ENCODE measurements around the gene MRPL49. TPM values are rescaled to one million over a fixed set of nuclear protein-coding genes. Genes with fewer than 3 reads are reported as not detected.

The MRPL49 gene
- total RNA-seq, 1 donor from 2014 or later = 45.1 TPM

DNA sequence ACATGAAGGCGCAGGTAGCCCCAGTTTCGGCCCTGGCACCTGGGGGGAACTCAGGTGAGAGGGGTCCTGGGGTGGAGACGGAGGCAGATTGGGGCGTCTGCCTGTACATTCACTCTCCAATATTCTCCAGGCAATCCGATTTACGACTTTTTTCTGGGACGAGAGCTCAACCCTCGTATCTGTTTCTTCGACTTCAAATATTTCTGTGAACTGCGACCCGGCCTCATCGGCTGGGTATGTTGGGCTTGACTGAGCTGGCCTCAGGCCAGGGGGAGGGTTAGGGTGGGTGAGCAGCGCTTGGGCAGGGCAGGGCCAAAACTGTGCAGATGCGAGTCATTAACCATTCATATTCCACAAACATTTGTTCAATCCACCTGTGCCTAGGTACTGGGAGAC, 8.8 kb upstream of the MRPL49 start:
- no peaks in the 10 kb centered on the region for H3K9me3 ChIP-seq (ENCODE audit: insufficient read depth, low read depth, low read length)
- FAIRE-seq (no peak), DNase-seq (ENCODE audit: low read depth) (no peak)
- no peak overlapping the region for H2AFZ ChIP-seq (ENCODE audit: low read depth, low read length)
- peaks cover 22% of the 10 kb centered on the region for H4K20me1 ChIP-seq (ENCODE audit: insufficient read depth, low read length)
- no peaks in the 10 kb centered on the region for H3K27me3 ChIP-seq (ENCODE audit: insufficient read depth, low read length)
- H3K4me1 ChIP-seq (ENCODE audit: insufficient read depth, low read length) = peaks cover 34% of the 10 kb centered on the region
- no peaks in the 10 kb centered on the region for H3K36me3 ChIP-seq (ENCODE audit: insufficient read depth, low read length)
- Mint-ChIP-seq H3K27me3 (ENCODE audit: low read depth, unreplicated experiment) (no peaks in the 10 kb centered on the region), H3K27ac (ENCODE audit: unreplicated experiment) (peak overlapping the region; percentile 67), H3K4me1 (ENCODE audit: low read depth, unreplicated experiment) (peaks cover 6% of the 10 kb centered on the region), H3K9me3 (ENCODE audit: unreplicated experiment) (no peaks in the 10 kb centered on the region), H3K36me3 (ENCODE audit: low read depth, unreplicated experiment) (peaks cover 8% of the 10 kb centered on the region), H3K4me3 (ENCODE audit: unreplicated experiment) (peak overlapping the region; percentile 82)
- H3K4me2 ChIP-seq (ENCODE audit: low read length) = peak overlapping the region; percentile 96
- peak overlapping the region; percentile 74 for H3K9ac ChIP-seq (ENCODE audit: low read length)
- peaks cover 23% of the 10 kb centered on the region for H3K79me2 ChIP-seq (ENCODE audit: insufficient read depth, low read length)
- TF ChIP-seq, protein P1, sequence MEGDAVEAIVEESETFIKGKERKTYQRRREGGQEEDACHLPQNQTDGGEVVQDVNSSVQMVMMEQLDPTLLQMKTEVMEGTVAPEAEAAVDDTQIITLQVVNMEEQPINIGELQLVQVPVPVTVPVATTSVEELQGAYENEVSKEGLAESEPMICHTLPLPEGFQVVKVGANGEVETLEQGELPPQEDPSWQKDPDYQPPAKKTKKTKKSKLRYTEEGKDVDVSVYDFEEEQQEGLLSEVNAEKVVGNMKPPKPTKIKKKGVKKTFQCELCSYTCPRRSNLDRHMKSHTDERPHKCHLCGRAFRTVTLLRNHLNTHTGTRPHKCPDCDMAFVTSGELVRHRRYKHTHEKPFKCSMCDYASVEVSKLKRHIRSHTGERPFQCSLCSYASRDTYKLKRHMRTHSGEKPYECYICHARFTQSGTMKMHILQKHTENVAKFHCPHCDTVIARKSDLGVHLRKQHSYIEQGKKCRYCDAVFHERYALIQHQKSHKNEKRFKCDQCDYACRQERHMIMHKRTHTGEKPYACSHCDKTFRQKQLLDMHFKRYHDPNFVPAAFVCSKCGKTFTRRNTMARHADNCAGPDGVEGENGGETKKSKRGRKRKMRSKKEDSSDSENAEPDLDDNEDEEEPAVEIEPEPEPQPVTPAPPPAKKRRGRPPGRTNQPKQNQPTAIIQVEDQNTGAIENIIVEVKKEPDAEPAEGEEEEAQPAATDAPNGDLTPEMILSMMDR (IDR thresholded peaks at IDR 0.05; ENCODE audit: insufficient read depth, low read depth, low read length) = no peak
- TF ChIP-seq EZH2 (IDR thresholded peaks at IDR 0.05; ENCODE audit: insufficient read depth, low read length) = no peak
- H3K27ac ChIP-seq (ENCODE audit: low read depth, low read length) = no peak overlapping the region
- H3K4me3 ChIP-seq (ENCODE audit: insufficient read depth, low read depth, low read length) = no peak overlapping the region

DNA sequence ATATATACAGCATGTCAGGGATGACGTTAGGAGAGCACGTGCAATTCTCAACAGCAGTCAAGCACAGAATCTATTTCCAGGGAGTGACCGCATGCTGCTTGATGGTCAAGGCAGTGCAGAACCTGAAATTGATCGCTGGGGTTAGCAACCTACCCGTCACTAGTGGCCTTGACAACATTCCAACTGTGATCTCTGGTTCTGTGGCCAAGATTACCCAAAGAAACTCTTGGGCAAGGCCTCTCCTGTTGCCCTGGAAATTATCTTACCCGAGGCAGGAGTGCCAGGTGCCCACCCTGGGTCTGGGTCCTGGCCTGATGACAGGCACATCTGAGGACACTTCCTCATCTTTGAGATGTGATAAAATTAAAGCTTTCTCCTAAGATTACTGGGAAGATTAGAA, 8.3 kb upstream of the MRPL49 start:
- Histone ChIP-seq H2AFZ (ENCODE audit: low read depth, low read length) (no peak overlapping the region), H3K27me3 (ENCODE audit: insufficient read depth, low read length) (no peaks in the 10 kb centered on the region), H3K79me2 (ENCODE audit: insufficient read depth, low read length) (peaks cover 23% of the 10 kb centered on the region), H3K4me1 (ENCODE audit: insufficient read depth, low read length) (peaks cover 34% of the 10 kb centered on the region), H3K4me3 (ENCODE audit: insufficient read depth, low read depth, low read length) (no peak overlapping the region), H3K4me2 (ENCODE audit: low read length) (no peak overlapping the region), H4K20me1 (ENCODE audit: insufficient read depth, low read length) (peaks cover 26% of the 10 kb centered on the region), H3K9me3 (ENCODE audit: insufficient read depth, low read depth, low read length) (no peaks in the 10 kb centered on the region), H3K9ac (ENCODE audit: low read length) (no peak overlapping the region), H3K36me3 (ENCODE audit: insufficient read depth, low read length) (no peaks in the 10 kb centered on the region), H3K27ac (ENCODE audit: low read depth, low read length) (no peak overlapping the region)
- TF ChIP-seq EZH2 (IDR thresholded peaks at IDR 0.05; ENCODE audit: insufficient read depth, low read length) = no peak
- TF ChIP-seq, protein P1 (IDR thresholded peaks at IDR 0.05; ENCODE audit: insufficient read depth, low read depth, low read length) = no peak
- Mint-ChIP-seq H3K36me3 (ENCODE audit: low read depth, unreplicated experiment) (peaks cover 10% of the 10 kb centered on the region), H3K27me3 (ENCODE audit: low read depth, unreplicated experiment) (no peaks in the 10 kb centered on the region), H3K9me3 (ENCODE audit: unreplicated experiment) (no peaks in the 10 kb centered on the region), H3K4me3 (ENCODE audit: unreplicated experiment) (peak overlapping the region; percentile 82), H3K4me1 (ENCODE audit: low read depth, unreplicated experiment) (peaks cover 6% of the 10 kb centered on the region), H3K27ac (ENCODE audit: unreplicated experiment) (peak overlapping the region; percentile 62)
- DNase-seq (ENCODE audit: low read depth) (no peak), FAIRE-seq (no peak)

DNA sequence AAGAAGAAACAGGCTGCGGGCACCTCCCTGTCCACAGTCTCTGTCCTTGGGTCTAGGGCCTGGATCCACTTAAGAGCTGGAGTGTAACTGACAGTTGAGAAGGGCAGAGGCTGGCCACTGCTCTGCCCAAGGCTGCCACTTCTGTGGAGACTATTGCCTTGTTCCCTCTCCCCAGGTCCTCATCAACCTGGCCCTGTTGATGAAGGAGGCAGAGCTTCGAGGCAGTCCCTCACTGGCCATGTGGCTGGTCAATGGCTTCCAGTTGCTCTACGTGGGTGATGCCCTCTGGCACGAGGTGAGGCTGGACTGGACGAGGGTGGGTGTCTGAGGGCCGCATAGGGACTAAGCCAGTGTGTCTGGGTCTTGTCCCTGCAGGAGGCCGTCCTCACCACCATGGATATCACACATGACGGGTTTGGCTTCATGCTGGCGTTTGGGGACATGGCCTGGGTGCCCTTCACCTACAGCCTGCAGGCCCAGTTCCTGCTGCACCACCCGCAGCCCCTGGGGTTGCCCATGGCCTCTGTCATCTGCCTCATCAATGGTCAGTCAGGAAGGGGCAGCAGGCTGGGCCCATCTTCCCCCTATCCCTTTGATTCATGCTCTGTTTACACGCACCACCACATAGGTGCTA, 7.5 kb upstream of the MRPL49 start:
- Histone ChIP-seq H3K9me3 (ENCODE audit: insufficient read depth, low read depth, low read length) (no peaks in the 10 kb centered on the region), H3K9ac (ENCODE audit: low read length) (no peak overlapping the region), H3K79me2 (ENCODE audit: insufficient read depth, low read length) (peaks cover 25% of the 10 kb centered on the region), H2AFZ (ENCODE audit: low read depth, low read length) (no peak overlapping the region), H3K36me3 (ENCODE audit: insufficient read depth, low read length) (peaks cover 2% of the 10 kb centered on the region), H3K4me3 (ENCODE audit: insufficient read depth, low read depth, low read length) (no peak overlapping the region), H3K4me2 (ENCODE audit: low read length) (no peak overlapping the region), H3K27ac (ENCODE audit: low read depth, low read length) (no peak overlapping the region), H3K4me1 (ENCODE audit: insufficient read depth, low read length) (peaks cover 34% of the 10 kb centered on the region), H3K27me3 (ENCODE audit: insufficient read depth, low read length) (no peaks in the 10 kb centered on the region), H4K20me1 (ENCODE audit: insufficient read depth, low read length) (peaks cover 27% of the 10 kb centered on the region)
- Mint-ChIP-seq H3K27me3 (ENCODE audit: low read depth, unreplicated experiment) (no peaks in the 10 kb centered on the region), H3K4me1 (ENCODE audit: low read depth, unreplicated experiment) (peaks cover 6% of the 10 kb centered on the region), H3K9me3 (ENCODE audit: unreplicated experiment) (no peaks in the 10 kb centered on the region), H3K36me3 (ENCODE audit: low read depth, unreplicated experiment) (peaks cover 9% of the 10 kb centered on the region), H3K4me3 (ENCODE audit: unreplicated experiment) (peak overlapping the region; percentile 34), H3K27ac (ENCODE audit: unreplicated experiment) (no peak overlapping the region)
- TF ChIP-seq, protein P1 (IDR thresholded peaks at IDR 0.05; ENCODE audit: insufficient read depth, low read depth, low read length) = no peak
- TF ChIP-seq EZH2 (IDR thresholded peaks at IDR 0.05; ENCODE audit: insufficient read depth, low read length) = no peak
- FAIRE-seq (no peak), DNase-seq (ENCODE audit: low read depth) (no peak)

All from astrocyte (in vitro differentiated cells and primary cell).